Measurements from ENCODE around the gene KMT2E.

DNA sequence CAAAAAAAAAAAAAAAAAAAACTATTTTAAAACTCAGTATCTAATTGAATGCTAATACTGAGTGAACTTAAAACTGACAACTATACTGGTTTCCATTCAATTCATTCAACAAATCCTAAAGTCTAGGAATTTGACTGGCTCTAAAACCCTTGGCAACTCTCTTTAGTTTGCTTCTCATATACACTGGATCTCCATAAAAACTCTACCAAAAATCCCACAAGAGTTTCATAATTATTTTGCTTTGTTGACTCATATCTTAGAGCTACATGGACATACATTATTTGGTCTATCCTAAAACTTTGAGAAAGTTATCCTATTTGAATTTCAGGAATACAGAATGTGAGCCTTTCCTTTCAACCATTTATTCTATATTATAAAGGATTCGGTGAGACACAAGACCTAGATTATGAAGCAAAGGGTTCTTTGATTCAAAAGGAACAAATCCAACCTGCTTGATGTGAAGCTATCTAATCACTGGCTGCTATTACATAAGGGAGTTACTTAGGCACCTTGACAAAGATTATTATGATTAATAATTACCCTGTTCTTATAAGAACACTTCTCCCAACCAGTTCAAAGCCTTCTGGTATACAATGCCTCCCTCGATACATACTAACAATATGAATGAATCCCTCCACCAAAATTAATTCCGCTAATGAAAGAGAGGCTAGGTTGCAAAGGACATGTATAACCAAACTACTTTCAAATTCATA is 15.8 kb upstream of the KMT2E start:
- TF ChIP-seq POLR2A (IDR thresholded peaks at IDR 0.05) (no peak), CTCF (IDR thresholded peaks at IDR 0.05) (no peak)
